ENCODE results near the gene TMEM127.

- no peak for TF ChIP-seq POLR2A (IDR thresholded peaks at IDR 0.05)
- TF ChIP-seq CTCF (IDR thresholded peaks at IDR 0.05): no peak
These were observed 52.4 kb downstream of the TMEM127 start for GRCh38 chr2:96213379-96213778.
